SK-N-DZ (cell line): ENCODE measurements around the gene HOXC10.

Source experiments
- small RNA-seq, 2 experiments: library from RNA; depleted of rRNA; stranded (forward); fragments of <200 nt; gene quantifications; one replicate each; pipeline ENCODE3, GENCODE V24; 2014

The HOXC10 gene

Small RNA genes within 50 kb of the gene (small RNA-seq; reads per million reads assigned to genes)
- 0 reads per million in 2 experiments for gene AC012531.3
- 0 reads per million in 2 experiments for gene AC012531.4
- 0 reads per million in 2 experiments for gene HOXC5
- 0 reads per million in 2 experiments for gene MIR196A2
- gene MIR615: 0.16 to 0.84 reads per million in 2 experiments
- gene RF01905: 0 reads per million in 2 experiments
- 0 reads per million in 2 experiments for gene RF01906
